ENCODE data around the gene MYRF. TPM values are rescaled to one million over a fixed set of nuclear protein-coding genes. Genes with fewer than 3 reads are reported as not detected.

The MYRF gene
- total RNA-seq, 3 donors from 2014 or later (not counting 1 experiment from before 2014, with no cell fraction given) = 4.9 to 15.3 (median 7.3) TPM

- ATAC-seq = no peak
- no peak for TF ChIP-seq CTCF (IDR thresholded peaks at IDR 0.05)
- H3K4me1 Mint-ChIP-seq = peaks cover 0 to 7% of the 10 kb centered on the region in 2 donors
- no peaks in the 10 kb centered on the region for H3K36me3 ChIP-seq (ENCODE audit: control insufficient read depth, insufficient read depth, low read length)
- H3K4me3 Mint-ChIP-seq = no peak overlapping the region
- no peaks in the 10 kb centered on the region for H3K27me3 ChIP-seq (ENCODE audit: control insufficient read depth, insufficient read depth, low read length)
- H3K4me1 ChIP-seq (ENCODE audit: control insufficient read depth, insufficient read depth, low read length) = no peaks in the 10 kb centered on the region
- 86% methylated on average over 6 of the region's 6 CpGs for WGBS (ENCODE audit: insufficient coverage)
- no peak for DNase-seq
- H3K9me3 ChIP-seq (ENCODE audit: control insufficient read depth, insufficient read depth, low read length) = no peaks in the 10 kb centered on the region
- H3K9me3 Mint-ChIP-seq = no peaks in the 10 kb centered on the region
- H3K27me3 Mint-ChIP-seq (ENCODE audit: low read depth in 2 of 2) = peaks cover 6 to 7% of the 10 kb centered on the region in 2 donors
- intact Hi-C loops (cut with micrococcal nuclease) = no loop called here
- no peak overlapping the region for H3K27ac ChIP-seq (ENCODE audit: low read length)
- H3K4me3 ChIP-seq (ENCODE audit: low read length) = no peak overlapping the region
- H3K27ac Mint-ChIP-seq = no peak overlapping the region
- no peaks in the 10 kb centered on the region for H3K36me3 Mint-ChIP-seq
Measured at GRCh38 chr11:61714316-61714715, 38.1 kb upstream of the MYRF start.

- Mint-ChIP-seq H3K27me3 (ENCODE audit: low read depth in 2 of 2) (peaks cover 6 to 7% of the 10 kb centered on the region in 2 donors), H3K27ac (no peak overlapping the region), H3K36me3 (no peaks in the 10 kb centered on the region), H3K9me3 (no peaks in the 10 kb centered on the region), H3K4me3 (no peak overlapping the region), H3K4me1 (peaks cover 0 to 7% of the 10 kb centered on the region in 2 donors)
- Histone ChIP-seq H3K27ac (ENCODE audit: low read length) (no peak overlapping the region), H3K4me1 (ENCODE audit: control insufficient read depth, insufficient read depth, low read length) (no peaks in the 10 kb centered on the region), H3K27me3 (ENCODE audit: control insufficient read depth, insufficient read depth, low read length) (no peaks in the 10 kb centered on the region), H3K36me3 (ENCODE audit: control insufficient read depth, insufficient read depth, low read length) (no peaks in the 10 kb centered on the region), H3K4me3 (ENCODE audit: low read length) (no peak overlapping the region), H3K9me3 (ENCODE audit: control insufficient read depth, insufficient read depth, low read length) (no peaks in the 10 kb centered on the region)
- no peak for TF ChIP-seq CTCF (IDR thresholded peaks at IDR 0.05)
- intact Hi-C loops (cut with micrococcal nuclease) = no loop called here
- over 99% methylated on average over 5 of the region's 5 CpGs for WGBS (ENCODE audit: insufficient coverage)
- DNase-seq (no peak), ATAC-seq (no peak)
Measured at GRCh38 chr11:61714916-61715315, 37.5 kb upstream of the MYRF start.

- no peak overlapping the region for H3K4me3 ChIP-seq (ENCODE audit: low read length)
- no peaks in the 10 kb centered on the region for H3K9me3 ChIP-seq (ENCODE audit: control insufficient read depth, insufficient read depth, low read length)
- Mint-ChIP-seq H3K4me3 (no peak overlapping the region), H3K36me3 (no peaks in the 10 kb centered on the region), H3K4me1 (peaks cover 0 to 7% of the 10 kb centered on the region in 2 donors), H3K27ac (no peak overlapping the region), H3K27me3 (ENCODE audit: low read depth in 2 of 2) (peaks cover 6 to 7% of the 10 kb centered on the region in 2 donors), H3K9me3 (no peaks in the 10 kb centered on the region)
- 72% methylated on average over 4 of the region's 4 CpGs for WGBS (ENCODE audit: insufficient coverage)
- intact Hi-C loops (cut with micrococcal nuclease) = no loop called here
- no peak for TF ChIP-seq CTCF (IDR thresholded peaks at IDR 0.05)
- no peaks in the 10 kb centered on the region for H3K36me3 ChIP-seq (ENCODE audit: control insufficient read depth, insufficient read depth, low read length)
- no peaks in the 10 kb centered on the region for H3K4me1 ChIP-seq (ENCODE audit: control insufficient read depth, insufficient read depth, low read length)
- ATAC-seq = no peak
- no peaks in the 10 kb centered on the region for H3K27me3 ChIP-seq (ENCODE audit: control insufficient read depth, insufficient read depth, low read length)
- no peak for DNase-seq
- no peak overlapping the region for H3K27ac ChIP-seq (ENCODE audit: low read length)
Measured at GRCh38 chr11:61715867-61716266, 36.6 kb upstream of the MYRF start.
